CD14-positive monocyte (primary cell): ENCODE measurements around the gene TACC2. TPM values are rescaled to one million over a fixed set of nuclear protein-coding genes. Genes with fewer than 3 reads are reported as not detected.

Experiments
- DNase-seq, 3 donors: peaks; one replicate each; pipeline ENCODE4 v3.0.0-alpha.2; 2011 to 2022
- H2AFZ ChIP-seq: 2 replicates; pipeline ENCODE4 v1.6.0; 2012; ENCODE audit warnings: mild to moderate bottlenecking, low read depth, low read length, inconsistent platforms; ENCODE audit not compliant: insufficient read depth, poor library complexity, severe bottlenecking
- H3K27ac ChIP-seq, 2 donors: 1 replicate in 1 of 2; 2 replicates in 1 of 2; pipeline ENCODE4 v1.5.1; 2012 to 2013; ENCODE audit warnings: low read length in 2 of 2, control low read depth in 1 of 2, inconsistent platforms in 1 of 2, low read depth in 1 of 2, mild to moderate bottlenecking in 1 of 2
- H3K27me3 ChIP-seq, 2 donors: one replicate each; pipeline versions ENCODE4 v1.6.0 to v1.6.1; 2011 to 2013; ENCODE audit warnings: low read length in 2 of 2; ENCODE audit not compliant: control insufficient read depth in 2 of 2, insufficient read depth in 2 of 2
- H3K36me3 ChIP-seq, 2 donors: replicated peaks in 1 of 2; 1 replicate in 1 of 2; 2 replicates in 1 of 2; pipeline versions ENCODE4 v1.5.1 to v1.6.1; 2012 to 2013; ENCODE audit warnings: low read length in 2 of 2, control low read depth in 1 of 2, inconsistent platforms in 1 of 2, mild to moderate bottlenecking in 1 of 2; ENCODE audit not compliant: insufficient read depth in 2 of 2, control insufficient read depth in 1 of 2
- H3K4me1 ChIP-seq, 2 donors: 1 replicate in 1 of 2; 2 replicates in 1 of 2; pipeline versions ENCODE4 v1.5.1 to v1.6.1; 2012 to 2013; ENCODE audit warnings: low read length in 2 of 2, control low read depth in 1 of 2, inconsistent platforms in 1 of 2, mild to moderate bottlenecking in 1 of 2, moderate library complexity in 1 of 2; ENCODE audit not compliant: insufficient read depth in 2 of 2, control insufficient read depth in 1 of 2
- H3K4me2 ChIP-seq: replicated peaks from 2 replicates; pipeline ENCODE3; 2012; ENCODE audit warnings: low read length, moderate library complexity, mild to moderate bottlenecking; ENCODE audit not compliant: poor library complexity, severe bottlenecking; ENCODE audit errors: extremely low read depth
- H3K4me3 ChIP-seq, 3 experiments: fragments of 200-600 bp in 1 of 3; sonication (generic) in 1 of 3; replicated peaks in 1 of 3; 1 replicate in 2 of 3; 2 replicates in 1 of 3; pipeline ENCODE4 v1.5.1; 2011 to 2013; ENCODE audit warnings: low read length in 3 of 3, mild to moderate bottlenecking in 3 of 3, control low read depth in 2 of 3, low read depth in 2 of 3, inconsistent platforms in 1 of 3, moderate library complexity in 1 of 3
- H3K79me2 ChIP-seq: 2 replicates; pipeline ENCODE4 v1.6.0; 2012; ENCODE audit warnings: mild to moderate bottlenecking, control low read depth, inconsistent platforms, low read length, moderate library complexity; ENCODE audit not compliant: insufficient read depth
- H3K9ac ChIP-seq: 2 replicates; pipeline ENCODE4 v1.6.0; 2017; ENCODE audit warnings: low read length, mild to moderate bottlenecking; ENCODE audit not compliant: insufficient read depth, poor library complexity, severe bottlenecking
- H3K9me3 ChIP-seq, 2 donors: replicated peaks in 1 of 2; 1 replicate in 1 of 2; 2 replicates in 1 of 2; pipeline versions ENCODE4 v1.5.1 to v1.6.1; 2012 to 2013; ENCODE audit warnings: low read length in 2 of 2, control low read depth in 1 of 2; ENCODE audit not compliant: control insufficient read depth in 1 of 2, insufficient read depth in 1 of 2
- H4K20me1 ChIP-seq: 2 replicates; pipeline ENCODE4 v1.6.0; 2012; ENCODE audit warnings: mild to moderate bottlenecking, low read length, control low read depth, moderate library complexity; ENCODE audit not compliant: insufficient read depth
- H3K27ac Mint-ChIP-seq, 7 donors: one replicate each; pipeline ENCODE4 v1.8.0; 2020; ENCODE audit warnings: mild to moderate bottlenecking in 7 of 7, mixed read lengths in 7 of 7, moderate library complexity in 6 of 7, inconsistent platforms in 2 of 7
- H3K27me3 Mint-ChIP-seq, 3 donors: one replicate each; pipeline ENCODE4 v1.8.0; 2021 to 2022; ENCODE audit warnings: low read depth in 3 of 3, mild to moderate bottlenecking in 3 of 3, mixed read lengths in 3 of 3, moderate library complexity in 3 of 3, inconsistent platforms in 1 of 3
- H3K36me3 Mint-ChIP-seq, 2 donors: one replicate each; pipeline ENCODE4 v1.8.0; 2020; ENCODE audit warnings: mixed read lengths in 2 of 2, inconsistent platforms in 1 of 2, mild to moderate bottlenecking in 1 of 2
- H3K4me1 Mint-ChIP-seq: one replicate; pipeline ENCODE4 v1.8.0; 2020; ENCODE audit warnings: mild to moderate bottlenecking, mixed read lengths
- H3K4me3 Mint-ChIP-seq, 2 donors: one replicate each; pipeline ENCODE4 v1.8.0; 2020; ENCODE audit warnings: mild to moderate bottlenecking in 2 of 2, mixed read lengths in 2 of 2, moderate library complexity in 1 of 2
- H3K9me3 Mint-ChIP-seq, 7 donors: one replicate each; pipeline ENCODE4 v1.8.0; 2020 to 2022; ENCODE audit warnings: mixed read lengths in 7 of 7, mild to moderate bottlenecking in 6 of 7, moderate library complexity in 6 of 7, inconsistent platforms in 2 of 7
- CTCF ChIP-seq: fragments of 200-600 bp; IDR thresholded peaks from one replicate; pipeline ENCODE4 v1.8.0; 2022; ENCODE audit warnings: antibody characterized with exemption, mild to moderate bottlenecking
- whole genome bisulfite sequencing: methylation state at CpG from one replicate; pipeline ENCODE4 v1.1.5; 2013; ENCODE audit warnings: missing lambda C conversion rate; ENCODE audit not compliant: insufficient coverage; 5-methylcytosine and 5-hydroxymethylcytosine counted together
- intact Hi-C, 2 donors: fragments of 100-400 bp; cut with micrococcal nuclease; formaldehyde crosslinking; loops; one replicate each; pipeline versions ENCODE4 v1.15.0 to v1.15.1; 2023
- polyA plus RNA-seq, 3 donors: library from polyadenylated mRNA; depleted of rRNA in 1 of 3; unstranded in 2 of 3; stranded (reverse) in 1 of 3; fragments of 300-500 nt in 2 of 3; fragments of >200 nt in 1 of 3; fragmentation: Illumina TruSeq in 2 of 3; gene quantifications; 1 replicate in 2 of 3; 2 replicates in 1 of 3; pipeline ENCODE4 v1.2.3, GENCODE V29; 2012 to 2021

Gene TACC2
- polyA plus RNA-seq, 3 donors: 0.03 TPM; not detected in 2

GRCh38 chr10:122288262-122288661 lies 299.3 kb downstream of the TACC2 start:
- intact Hi-C loops: no loop called here
- H3K9ac ChIP-seq: no peak overlapping the region
- H4K20me1 ChIP-seq: no peaks in the 10 kb centered on the region
- no peaks in the 10 kb centered on the region for H3K9me3 ChIP-seq
- no peaks in the 10 kb centered on the region for H3K79me2 ChIP-seq
- no peaks in the 10 kb centered on the region for H3K4me1 Mint-ChIP-seq
- no peak overlapping the region for H3K27ac Mint-ChIP-seq
- no peak for DNase-seq
- TF ChIP-seq CTCF: no peak
- H3K4me3 Mint-ChIP-seq: no peak overlapping the region
- no peak overlapping the region for H2AFZ ChIP-seq
- H3K27me3 Mint-ChIP-seq: peaks cover 0 to 3% (median 2%) of the 10 kb centered on the region in 3 donors
- H3K4me3 ChIP-seq: no peak overlapping the region
- H3K4me1 ChIP-seq: no peaks in the 10 kb centered on the region
- H3K9me3 Mint-ChIP-seq: no peaks in the 10 kb centered on the region
- H3K27me3 ChIP-seq: no peaks in the 10 kb centered on the region
- H3K36me3 ChIP-seq: no peaks in the 10 kb centered on the region
- no peaks in the 10 kb centered on the region for H3K36me3 Mint-ChIP-seq
- no peak overlapping the region for H3K27ac ChIP-seq
- 100% methylated on average over 4 of the region's 6 CpGs for WGBS
- H3K4me2 ChIP-seq: no peak overlapping the region

- H3K4me3 ChIP-seq: no peak overlapping the region
- Mint-ChIP-seq H3K27me3 (peaks cover 0 to 3% (median 2%) of the 10 kb centered on the region in 3 donors), H3K9me3 (no peaks in the 10 kb centered on the region), H3K27ac (no peak overlapping the region), H3K36me3 (no peaks in the 10 kb centered on the region), H3K4me1 (no peaks in the 10 kb centered on the region), H3K4me3 (no peak overlapping the region)
- no peaks in the 10 kb centered on the region for H3K9me3 ChIP-seq
- no CpG with 5 or more reads among the region's 3 CpGs for WGBS
- H3K4me2 ChIP-seq: no peak overlapping the region
- no peak overlapping the region for H3K27ac ChIP-seq
- H3K36me3 ChIP-seq: no peaks in the 10 kb centered on the region
- no peak for DNase-seq
- H3K27me3 ChIP-seq: no peaks in the 10 kb centered on the region
- no peaks in the 10 kb centered on the region for H4K20me1 ChIP-seq
- TF ChIP-seq CTCF: no peak
- H3K4me1 ChIP-seq: no peaks in the 10 kb centered on the region
- no peak overlapping the region for H3K9ac ChIP-seq
- intact Hi-C loops: no loop called here
- H2AFZ ChIP-seq: no peak overlapping the region
- no peaks in the 10 kb centered on the region for H3K79me2 ChIP-seq
These were observed 300.0 kb downstream of the TACC2 start for GRCh38 chr10:122288917-122289316.
